Measurements from ENCODE around the gene RETREG1.
"Not testable (repeated sequence)": the region's sequence is repeated elsewhere in the genome, so short reads cannot be mapped to it uniquely, and the experiment has no call there.

RETREG1 gene

DNA sequence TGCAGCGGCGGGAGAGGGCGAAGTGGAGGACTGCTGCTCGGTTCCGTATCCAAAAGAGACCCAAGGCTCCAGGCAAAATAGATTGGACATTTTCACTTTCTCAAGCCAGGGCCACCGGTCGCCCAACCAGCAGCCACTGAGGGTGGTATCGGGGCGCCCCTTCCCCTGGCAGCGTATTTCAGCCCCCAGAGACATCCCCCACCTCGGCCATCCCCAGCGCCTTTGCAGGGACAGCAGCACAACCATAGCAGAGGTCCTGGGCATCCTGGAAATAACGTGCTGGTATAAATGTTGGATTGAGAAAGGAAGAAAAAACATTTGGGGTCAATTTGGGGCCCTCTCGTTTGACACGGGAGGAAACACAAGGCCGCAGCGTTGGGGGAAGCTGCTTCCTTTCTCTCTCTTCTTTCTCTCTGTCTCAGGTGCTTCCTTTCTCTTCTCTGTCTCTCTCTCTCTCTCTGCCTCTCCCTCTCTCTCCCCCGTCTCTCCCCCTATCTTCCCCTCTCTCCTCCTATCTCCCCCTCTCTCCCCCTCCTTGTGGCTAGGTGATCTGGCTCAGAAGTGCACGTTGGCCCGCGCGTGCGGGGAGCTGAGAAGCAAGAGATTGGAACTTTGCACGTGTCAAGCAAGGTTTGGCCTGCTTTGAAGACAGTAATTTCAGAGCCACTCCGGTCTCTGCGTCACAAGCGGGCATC, 624 bp upstream of the RETREG1 start:
- H3K4me1 ChIP-seq (ENCODE audit: control insufficient read depth in 1 of 2, insufficient read depth in 2 of 2, low read length in 2 of 2), result peaks cover 7 to 10% of the 10 kb centered on the region in 2 donors
- H3K27me3 ChIP-seq (ENCODE audit: control insufficient read depth in 1 of 2, insufficient read depth in 2 of 2, low read length in 2 of 2), result no peaks in the 10 kb centered on the region
- H3K27ac ChIP-seq (ENCODE audit: low read depth, low read length), result no peak overlapping the region
- H3K36me3 ChIP-seq (ENCODE audit: control insufficient read depth in 1 of 2, insufficient read depth in 2 of 2, low read length in 2 of 2), result no peaks in the 10 kb centered on the region
- peak overlapping the region; percentile 32 to 58 for H3K9ac ChIP-seq (ENCODE audit: low read depth in 1 of 2, low read length in 2 of 2)
- H3K4me3 ChIP-seq (ENCODE audit: low read depth in 1 of 2, low read length in 2 of 2), result peak overlapping the region; percentile 62 to 78
- no peaks in the 10 kb centered on the region for H3K9me3 ChIP-seq (ENCODE audit: control insufficient read depth in 1 of 2, low read length in 2 of 2)

DNA sequence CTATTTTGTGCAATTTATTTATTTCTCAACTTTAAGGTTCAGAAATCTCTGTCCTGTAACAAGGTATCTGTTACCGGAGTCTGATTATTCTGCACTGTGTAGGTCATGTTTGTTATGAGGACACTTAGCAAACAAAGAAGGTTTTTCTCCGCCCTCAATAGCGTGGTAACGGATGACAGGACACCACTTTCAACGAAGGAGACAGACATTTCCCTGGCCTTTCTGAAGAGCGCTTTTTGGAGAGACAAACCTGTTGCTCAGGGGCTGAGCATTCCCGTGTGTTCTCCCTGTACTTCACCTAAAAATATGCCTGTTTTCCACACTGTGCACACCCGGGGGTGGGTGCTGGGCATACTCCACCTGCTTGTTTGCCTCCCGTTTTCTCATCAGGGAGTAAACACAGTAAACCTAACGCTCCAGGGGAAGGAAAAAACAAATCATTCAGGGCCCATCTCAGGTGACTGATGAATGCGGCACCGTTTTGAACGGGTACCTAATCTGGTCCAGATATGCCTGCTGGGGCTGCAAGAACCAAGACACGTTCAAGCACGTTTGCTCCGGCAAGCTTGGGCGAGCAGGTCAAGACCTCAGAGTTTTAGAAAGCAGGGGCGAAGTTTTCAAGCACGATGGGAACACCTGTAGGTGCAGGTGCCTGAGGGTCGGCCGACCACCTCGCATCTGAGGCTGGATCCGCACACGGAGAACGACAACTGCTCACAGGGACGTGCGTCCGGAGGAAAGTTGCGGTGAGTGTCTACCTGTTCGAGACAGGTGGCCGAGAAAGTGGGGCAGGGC, 859 bp downstream of the RETREG1 start:
- H3K9me3 ChIP-seq (ENCODE audit: control insufficient read depth in 1 of 2, low read length in 2 of 2), result no peaks in the 10 kb centered on the region
- peak overlapping the region; percentile 61 to 76 for H3K9ac ChIP-seq (ENCODE audit: low read depth in 1 of 2, low read length in 2 of 2)
- no peaks in the 10 kb centered on the region for H3K27me3 ChIP-seq (ENCODE audit: control insufficient read depth in 1 of 2, insufficient read depth in 2 of 2, low read length in 2 of 2)
- H3K27ac ChIP-seq (ENCODE audit: low read depth, low read length), result no peak overlapping the region
- peak overlapping the region; percentile 72 to 78 for H3K4me3 ChIP-seq (ENCODE audit: low read depth in 1 of 2, low read length in 2 of 2)
- H3K4me1 ChIP-seq (ENCODE audit: control insufficient read depth in 1 of 2, insufficient read depth in 2 of 2, low read length in 2 of 2), result peaks cover 7 to 10% of the 10 kb centered on the region in 2 donors
- H3K36me3 ChIP-seq (ENCODE audit: control insufficient read depth in 1 of 2, insufficient read depth in 2 of 2, low read length in 2 of 2), result no peaks in the 10 kb centered on the region

DNA sequence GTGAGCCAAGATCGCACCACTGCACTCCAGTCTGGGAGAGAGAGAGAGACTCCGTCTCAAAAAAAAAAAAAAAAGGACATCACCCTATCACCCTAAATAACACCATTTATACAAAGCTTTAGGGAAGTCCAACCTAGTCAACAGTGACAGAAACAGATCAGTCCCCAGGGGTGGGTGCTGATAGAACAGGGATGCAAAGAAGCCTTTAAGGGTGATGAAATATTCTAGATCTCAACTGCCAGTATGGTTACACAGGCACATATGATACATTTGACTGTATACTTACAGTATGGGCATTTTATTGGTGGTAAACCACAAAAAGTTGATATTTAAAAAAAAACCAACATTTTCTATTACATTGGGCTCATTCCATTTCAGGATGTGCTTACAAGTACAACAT, 4.8 kb downstream of the RETREG1 start:
- no peak overlapping the region for H3K9ac ChIP-seq (ENCODE audit: low read depth in 1 of 2, low read length in 2 of 2)
- H3K27me3 ChIP-seq (ENCODE audit: control insufficient read depth in 1 of 2, insufficient read depth in 2 of 2, low read length in 2 of 2), result no peaks in the 10 kb centered on the region
- no peak overlapping the region for H3K27ac ChIP-seq (ENCODE audit: low read depth, low read length)
- H3K9me3 ChIP-seq (ENCODE audit: control insufficient read depth in 1 of 2, low read length in 2 of 2), result no peaks in the 10 kb centered on the region
- H3K4me3 ChIP-seq (ENCODE audit: low read depth in 1 of 2, low read length in 2 of 2), result no peak overlapping the region
- H3K4me1 ChIP-seq (ENCODE audit: control insufficient read depth in 1 of 2, insufficient read depth in 2 of 2, low read length in 2 of 2), result peaks cover 7 to 10% of the 10 kb centered on the region in 2 donors
- no peaks in the 10 kb centered on the region for H3K36me3 ChIP-seq (ENCODE audit: control insufficient read depth in 1 of 2, insufficient read depth in 2 of 2, low read length in 2 of 2)

DNA sequence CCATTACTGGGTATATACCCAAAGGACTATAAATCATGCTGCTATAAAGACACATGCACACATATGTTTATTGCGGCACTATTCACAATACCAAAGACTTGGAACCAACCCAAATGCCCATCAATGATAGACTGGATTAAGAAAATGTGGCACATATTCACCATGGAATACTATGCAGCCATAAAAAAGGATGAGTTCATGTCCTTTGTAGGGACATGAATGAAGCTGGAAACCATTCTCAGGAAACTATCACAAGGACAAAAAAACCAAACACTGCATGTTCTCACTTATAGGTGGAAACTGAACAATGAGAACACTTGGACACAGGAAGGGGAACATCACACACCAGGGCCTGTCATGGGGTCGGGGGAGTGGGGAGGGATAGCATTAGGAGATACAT, 5.9 kb downstream of the RETREG1 start:
- not testable (repeated sequence) for H3K36me3 ChIP-seq (ENCODE audit: control insufficient read depth in 1 of 2, insufficient read depth in 2 of 2, low read length in 2 of 2); H3K4me1 ChIP-seq (ENCODE audit: control insufficient read depth in 1 of 2, insufficient read depth in 2 of 2, low read length in 2 of 2); H3K9ac ChIP-seq (ENCODE audit: low read depth in 1 of 2, low read length in 2 of 2); H3K27ac ChIP-seq (ENCODE audit: low read depth, low read length); H3K4me3 ChIP-seq (ENCODE audit: low read depth in 1 of 2, low read length in 2 of 2); H3K9me3 ChIP-seq (ENCODE audit: control insufficient read depth in 1 of 2, low read length in 2 of 2); H3K27me3 ChIP-seq (ENCODE audit: control insufficient read depth in 1 of 2, insufficient read depth in 2 of 2, low read length in 2 of 2)

DNA sequence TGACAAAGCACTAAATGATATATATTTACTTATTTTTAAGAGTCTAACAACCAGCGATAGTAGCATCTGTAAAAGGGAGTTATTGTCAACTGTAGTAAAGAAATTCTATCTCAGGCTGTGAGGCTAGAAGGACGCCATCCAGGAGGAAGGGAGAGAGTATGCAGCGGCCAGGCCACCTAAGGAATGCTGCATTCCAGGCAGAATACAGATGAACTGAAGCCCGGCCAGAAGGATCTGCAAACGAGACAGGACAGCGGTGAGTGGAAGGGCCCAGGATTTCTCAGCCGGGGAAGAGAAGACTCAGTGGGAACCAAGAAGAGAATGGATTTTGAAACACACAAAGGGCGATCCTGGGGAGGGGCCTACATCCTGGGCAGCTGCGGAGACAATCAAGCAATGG, 7.4 kb downstream of the RETREG1 start:
- Histone ChIP-seq H3K4me3 (ENCODE audit: low read depth in 1 of 2, low read length in 2 of 2) (no peak overlapping the region), H3K9ac (ENCODE audit: low read depth in 1 of 2, low read length in 2 of 2) (no peak overlapping the region), H3K9me3 (ENCODE audit: control insufficient read depth in 1 of 2, low read length in 2 of 2) (no peaks in the 10 kb centered on the region), H3K4me1 (ENCODE audit: control insufficient read depth in 1 of 2, insufficient read depth in 2 of 2, low read length in 2 of 2) (peaks cover 0 to 1% of the 10 kb centered on the region in 2 donors), H3K36me3 (ENCODE audit: control insufficient read depth in 1 of 2, insufficient read depth in 2 of 2, low read length in 2 of 2) (no peaks in the 10 kb centered on the region), H3K27ac (ENCODE audit: low read depth, low read length) (no peak overlapping the region), H3K27me3 (ENCODE audit: control insufficient read depth in 1 of 2, insufficient read depth in 2 of 2, low read length in 2 of 2) (no peaks in the 10 kb centered on the region)

DNA sequence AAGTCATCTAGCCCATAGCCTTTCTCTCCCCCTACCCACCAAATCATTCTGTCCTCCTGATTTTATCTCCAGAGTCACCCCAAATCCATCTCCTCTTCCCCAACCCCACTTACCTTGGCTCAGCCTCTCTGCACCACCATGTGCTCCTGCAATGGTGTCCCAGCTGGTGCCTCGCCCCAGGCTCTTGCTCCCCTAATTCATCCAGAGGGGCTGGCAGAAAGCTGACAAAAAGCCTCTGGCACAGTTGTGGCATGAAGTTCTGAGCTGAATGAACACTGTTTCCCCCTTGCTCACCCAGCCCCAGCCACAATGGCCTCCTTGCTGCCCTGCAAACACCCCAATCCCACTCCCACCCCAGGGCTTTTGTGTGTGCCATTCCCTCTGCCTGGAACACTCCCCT, 10.2 kb downstream of the RETREG1 start:
- H3K27me3 ChIP-seq (ENCODE audit: control insufficient read depth in 1 of 2, insufficient read depth in 2 of 2, low read length in 2 of 2), result no peaks in the 10 kb centered on the region
- no peak overlapping the region for H3K9ac ChIP-seq (ENCODE audit: low read depth in 1 of 2, low read length in 2 of 2)
- no peaks in the 10 kb centered on the region for H3K4me1 ChIP-seq (ENCODE audit: control insufficient read depth in 1 of 2, insufficient read depth in 2 of 2, low read length in 2 of 2)
- H3K36me3 ChIP-seq (ENCODE audit: control insufficient read depth in 1 of 2, insufficient read depth in 2 of 2, low read length in 2 of 2), result no peaks in the 10 kb centered on the region
- no peak overlapping the region for H3K27ac ChIP-seq (ENCODE audit: low read depth, low read length)
- no peaks in the 10 kb centered on the region for H3K9me3 ChIP-seq (ENCODE audit: control insufficient read depth in 1 of 2, low read length in 2 of 2)
- H3K4me3 ChIP-seq (ENCODE audit: low read depth in 1 of 2, low read length in 2 of 2), result no peak overlapping the region

DNA sequence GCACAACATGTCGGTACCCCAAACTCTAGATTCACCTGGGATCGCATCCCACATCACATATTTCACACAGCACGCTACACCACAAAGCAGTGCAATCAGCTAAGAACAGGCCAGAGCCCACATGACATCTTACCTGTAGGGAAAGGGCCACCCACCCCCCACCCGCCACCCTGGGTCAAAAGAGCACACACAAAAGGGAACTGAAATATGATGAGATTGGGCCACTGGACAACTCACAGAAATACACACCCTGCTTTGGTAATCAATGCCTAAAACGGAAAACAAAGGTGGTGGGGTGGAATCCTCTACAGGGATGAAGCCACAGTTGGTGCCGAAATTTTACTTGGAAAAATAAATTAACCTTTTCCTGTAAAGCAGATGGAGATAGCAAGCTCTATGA, 13.1 kb downstream of the RETREG1 start:
- H3K27ac ChIP-seq (ENCODE audit: low read depth, low read length), result no peak overlapping the region
- H3K4me1 ChIP-seq (ENCODE audit: control insufficient read depth in 1 of 2, insufficient read depth in 2 of 2, low read length in 2 of 2), result no peaks in the 10 kb centered on the region
- no peak overlapping the region for H3K4me3 ChIP-seq (ENCODE audit: low read depth in 1 of 2, low read length in 2 of 2)
- no peaks in the 10 kb centered on the region for H3K9me3 ChIP-seq (ENCODE audit: control insufficient read depth in 1 of 2, low read length in 2 of 2)
- H3K9ac ChIP-seq (ENCODE audit: low read depth in 1 of 2, low read length in 2 of 2), result no peak overlapping the region
- H3K36me3 ChIP-seq (ENCODE audit: control insufficient read depth in 1 of 2, insufficient read depth in 2 of 2, low read length in 2 of 2), result no peaks in the 10 kb centered on the region
- H3K27me3 ChIP-seq (ENCODE audit: control insufficient read depth in 1 of 2, insufficient read depth in 2 of 2, low read length in 2 of 2), result no peaks in the 10 kb centered on the region

DNA sequence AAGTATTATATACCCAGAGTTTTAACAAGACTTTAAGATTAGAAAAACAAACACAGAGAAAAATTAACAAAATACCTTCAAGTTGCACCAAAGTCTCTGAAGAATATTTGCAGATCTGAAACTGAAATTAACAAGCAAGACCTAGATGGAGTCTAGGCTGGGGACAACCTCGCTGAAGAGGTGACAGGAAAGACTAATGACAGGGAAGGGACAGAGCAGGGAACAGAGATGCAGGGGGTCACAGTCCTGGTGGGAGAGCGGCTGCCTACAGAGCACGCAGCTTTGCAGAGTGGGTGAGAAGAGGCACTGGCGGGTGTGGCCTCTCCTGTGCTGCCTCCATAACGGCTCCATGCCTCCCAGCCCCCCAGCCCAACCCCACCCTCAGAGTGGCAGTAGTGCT, 13.5 kb downstream of the RETREG1 start:
- no peaks in the 10 kb centered on the region for H3K4me1 ChIP-seq (ENCODE audit: control insufficient read depth in 1 of 2, insufficient read depth in 2 of 2, low read length in 2 of 2)
- H3K36me3 ChIP-seq (ENCODE audit: control insufficient read depth in 1 of 2, insufficient read depth in 2 of 2, low read length in 2 of 2), result peaks cover 0 to under 1% of the 10 kb centered on the region in 2 donors
- H3K27me3 ChIP-seq (ENCODE audit: control insufficient read depth in 1 of 2, insufficient read depth in 2 of 2, low read length in 2 of 2), result no peaks in the 10 kb centered on the region
- no peaks in the 10 kb centered on the region for H3K9me3 ChIP-seq (ENCODE audit: control insufficient read depth in 1 of 2, low read length in 2 of 2)
- H3K27ac ChIP-seq (ENCODE audit: low read depth, low read length), result no peak overlapping the region
- H3K9ac ChIP-seq (ENCODE audit: low read depth in 1 of 2, low read length in 2 of 2), result no peak overlapping the region
- H3K4me3 ChIP-seq (ENCODE audit: low read depth in 1 of 2, low read length in 2 of 2), result no peak overlapping the region

DNA sequence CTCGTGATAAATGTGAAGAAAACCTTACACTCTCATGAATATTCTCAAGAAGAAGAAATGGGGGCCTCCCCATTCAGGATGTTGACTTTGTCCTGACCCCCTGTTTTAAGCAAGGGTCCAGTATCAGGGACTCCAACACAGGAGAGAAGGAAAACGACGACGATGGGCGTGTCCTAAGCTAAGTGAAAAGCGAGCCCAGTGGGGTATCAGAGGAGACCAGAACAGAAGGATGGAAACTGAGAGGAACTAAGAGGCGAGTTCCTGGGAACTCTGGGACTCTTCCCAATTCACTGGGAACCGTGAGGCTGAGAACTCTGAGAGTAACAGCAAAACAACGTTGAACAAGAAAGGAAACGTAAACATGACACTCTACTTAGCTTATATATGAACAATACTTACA, 14.6 kb downstream of the RETREG1 start:
- H3K9ac ChIP-seq (ENCODE audit: low read depth in 1 of 2, low read length in 2 of 2), result no peak overlapping the region
- no peaks in the 10 kb centered on the region for H3K9me3 ChIP-seq (ENCODE audit: control insufficient read depth in 1 of 2, low read length in 2 of 2)
- peaks cover 0 to 4% of the 10 kb centered on the region in 2 donors for H3K36me3 ChIP-seq (ENCODE audit: control insufficient read depth in 1 of 2, insufficient read depth in 2 of 2, low read length in 2 of 2)
- no peaks in the 10 kb centered on the region for H3K4me1 ChIP-seq (ENCODE audit: control insufficient read depth in 1 of 2, insufficient read depth in 2 of 2, low read length in 2 of 2)
- no peak overlapping the region for H3K27ac ChIP-seq (ENCODE audit: low read depth, low read length)
- no peak overlapping the region for H3K4me3 ChIP-seq (ENCODE audit: low read depth in 1 of 2, low read length in 2 of 2)
- no peaks in the 10 kb centered on the region for H3K27me3 ChIP-seq (ENCODE audit: control insufficient read depth in 1 of 2, insufficient read depth in 2 of 2, low read length in 2 of 2)

DNA sequence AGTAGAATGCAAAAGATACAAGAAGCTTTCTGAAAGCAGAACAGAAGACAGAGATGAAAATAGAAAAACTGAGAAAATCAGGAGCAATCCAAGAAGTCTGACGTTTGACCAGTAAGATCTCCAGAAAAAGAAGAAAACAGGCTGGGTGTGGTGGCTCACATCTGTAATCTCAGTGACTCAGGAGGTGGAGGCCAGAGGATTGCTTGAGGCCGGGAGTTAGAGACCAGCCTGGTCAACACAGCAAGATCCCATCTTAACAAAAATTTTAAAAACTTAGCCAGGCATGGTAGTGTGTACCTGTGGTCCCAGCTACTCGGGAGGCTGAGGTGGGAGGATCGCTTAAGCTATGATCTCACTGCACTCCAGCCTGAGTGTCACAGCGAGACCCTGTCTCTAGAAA, 15.9 kb downstream of the RETREG1 start:
- Histone ChIP-seq H3K36me3 (ENCODE audit: control insufficient read depth in 1 of 2, insufficient read depth in 2 of 2, low read length in 2 of 2) (peaks cover 0 to 4% of the 10 kb centered on the region in 2 donors), H3K9me3 (ENCODE audit: control insufficient read depth in 1 of 2, low read length in 2 of 2) (no peaks in the 10 kb centered on the region), H3K4me3 (ENCODE audit: low read depth in 1 of 2, low read length in 2 of 2) (no peak overlapping the region), H3K27me3 (ENCODE audit: control insufficient read depth in 1 of 2, insufficient read depth in 2 of 2, low read length in 2 of 2) (no peaks in the 10 kb centered on the region), H3K4me1 (ENCODE audit: control insufficient read depth in 1 of 2, insufficient read depth in 2 of 2, low read length in 2 of 2) (no peaks in the 10 kb centered on the region), H3K9ac (ENCODE audit: low read depth in 1 of 2, low read length in 2 of 2) (no peak overlapping the region), H3K27ac (ENCODE audit: low read depth, low read length) (no peak overlapping the region)

Data from duodenal mucosa (tissue), 2 donors.